GM11168 (cell line): Measurements from ENCODE around the gene FUT9.

ENCODE experiments used
- in situ Hi-C: fragments of 300-500 bp; cut with MboI; formaldehyde crosslinking; loops from one replicate; pipeline ENCODE4 v1.12.0; 2022; ENCODE audit warnings: low sequenced_read_pairs; ENCODE audit not compliant: unreplicated experiment

Gene FUT9

GRCh38 chr6:96065213-96065612 is 49.4 kb downstream of the FUT9 start:
- in situ Hi-C loops = no loop called here

GRCh38 chr6:96066376-96066775 is 50.6 kb downstream of the FUT9 start:
- in situ Hi-C loops = no loop called here

- in situ Hi-C loops = no loop called here
Observed at GRCh38 chr6:96073555-96073954, 57.8 kb downstream of the FUT9 start.

- in situ Hi-C loops = no loop called here
Observed at GRCh38 chr6:96074006-96074405, 58.2 kb downstream of the FUT9 start.

- in situ Hi-C loops = no loop called here
Observed at GRCh38 chr6:96075826-96076225, 60.1 kb downstream of the FUT9 start.

- in situ Hi-C loops = no loop called here
Observed at GRCh38 chr6:96086745-96087144, 71.0 kb downstream of the FUT9 start.

- in situ Hi-C loops = no loop called here
Observed at GRCh38 chr6:96089173-96089572, 73.4 kb downstream of the FUT9 start.

- in situ Hi-C loops = no loop called here
Observed at GRCh38 chr6:96094077-96094476, 78.3 kb downstream of the FUT9 start.

GRCh38 chr6:96099069-96099468 is 83.3 kb downstream of the FUT9 start:
- in situ Hi-C loops = no loop called here

GRCh38 chr6:96101564-96101963 is 85.8 kb downstream of the FUT9 start:
- in situ Hi-C loops = no loop called here

GRCh38 chr6:96104910-96105309 is 89.1 kb downstream of the FUT9 start:
- in situ Hi-C loops = no loop called here

- in situ Hi-C loops = no loop called here
Observed at GRCh38 chr6:96110878-96111277, 95.1 kb downstream of the FUT9 start.

GRCh38 chr6:96116674-96117073 is 100.9 kb downstream of the FUT9 start:
- in situ Hi-C loops = no loop called here

GRCh38 chr6:96124778-96125177 is 109.0 kb downstream of the FUT9 start:
- in situ Hi-C loops = no loop called here

- in situ Hi-C loops = no loop called here
Observed at GRCh38 chr6:96138406-96138805, 122.6 kb downstream of the FUT9 start.

- in situ Hi-C loops = no loop called here
Observed at GRCh38 chr6:96142142-96142541, 126.4 kb downstream of the FUT9 start.

- in situ Hi-C loops = no loop called here
Observed at GRCh38 chr6:96150431-96150830, 134.7 kb downstream of the FUT9 start.

- in situ Hi-C loops = no loop called here
Observed at GRCh38 chr6:96151707-96152106, 135.9 kb downstream of the FUT9 start.

- in situ Hi-C loops = no loop called here
Observed at GRCh38 chr6:96152114-96152708, 136.4 kb downstream of the FUT9 start.

GRCh38 chr6:96153775-96154174 is 138.0 kb downstream of the FUT9 start:
- in situ Hi-C loops = no loop called here

GRCh38 chr6:96156425-96156824 is 140.7 kb downstream of the FUT9 start:
- in situ Hi-C loops = no loop called here

- in situ Hi-C loops = no loop called here
Observed at GRCh38 chr6:96157018-96157565, 141.3 kb downstream of the FUT9 start.
